Measurements from ENCODE around the gene TNFRSF11A. TPM values are rescaled to one million over a fixed set of nuclear protein-coding genes. Genes with fewer than 3 reads are reported as not detected.

The TNFRSF11A gene
- polyA plus RNA-seq, 1 donor from 2014 or later, result not detected

DNA sequence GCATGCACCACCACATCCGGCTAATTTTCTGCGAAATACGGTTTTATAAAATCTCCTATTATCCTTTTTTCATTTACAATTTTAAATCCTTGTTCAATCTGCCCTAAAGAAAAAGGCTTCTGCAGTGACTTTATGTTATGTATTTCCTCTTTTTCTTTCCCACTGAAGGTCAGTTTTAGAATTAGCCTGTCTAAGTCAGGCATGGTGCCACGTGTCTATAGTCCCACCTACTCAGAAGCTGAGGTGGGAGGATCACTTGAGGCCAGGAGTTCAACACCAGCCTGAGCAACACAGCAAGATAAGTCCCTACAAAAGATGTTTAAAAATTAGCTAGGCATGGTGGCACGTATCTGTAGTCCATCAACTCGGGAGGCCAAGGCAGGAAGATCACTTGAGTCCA, 39.8 kb upstream of the TNFRSF11A start:
- H3K4me3 ChIP-seq (ENCODE audit: low read length), result no peak overlapping the region
- no peaks in the 10 kb centered on the region for H3K27me3 ChIP-seq (ENCODE audit: insufficient read depth, low read depth, low read length)
- TF ChIP-seq TAF1 (IDR thresholded peaks at IDR 0.05; ENCODE audit: low read depth), result no peak
- TF ChIP-seq REST (IDR thresholded peaks at IDR 0.05; ENCODE audit: borderline replicate concordance), result no peak
- TF ChIP-seq SMC3 (conservative IDR thresholded peaks at IDR 0.05; ENCODE audit: poor library complexity), result no peak
- TF ChIP-seq POLR2AphosphoS5 (IDR thresholded peaks at IDR 0.05), result no peak
- TF ChIP-seq EP300 (conservative IDR thresholded peaks at IDR 0.05; ENCODE audit: poor library complexity, severe bottlenecking), result no peak
- no peak for TF ChIP-seq MXI1 (conservative IDR thresholded peaks at IDR 0.05; ENCODE audit: poor library complexity, severe bottlenecking)
- no peak for TF ChIP-seq EZH2 (IDR thresholded peaks at IDR 0.05; ENCODE audit: borderline replicate concordance, insufficient read depth, low read length, poor library complexity, severe bottlenecking)
- TF ChIP-seq RAD21 (conservative IDR thresholded peaks at IDR 0.05), result no peak
- TF ChIP-seq, protein P1, sequence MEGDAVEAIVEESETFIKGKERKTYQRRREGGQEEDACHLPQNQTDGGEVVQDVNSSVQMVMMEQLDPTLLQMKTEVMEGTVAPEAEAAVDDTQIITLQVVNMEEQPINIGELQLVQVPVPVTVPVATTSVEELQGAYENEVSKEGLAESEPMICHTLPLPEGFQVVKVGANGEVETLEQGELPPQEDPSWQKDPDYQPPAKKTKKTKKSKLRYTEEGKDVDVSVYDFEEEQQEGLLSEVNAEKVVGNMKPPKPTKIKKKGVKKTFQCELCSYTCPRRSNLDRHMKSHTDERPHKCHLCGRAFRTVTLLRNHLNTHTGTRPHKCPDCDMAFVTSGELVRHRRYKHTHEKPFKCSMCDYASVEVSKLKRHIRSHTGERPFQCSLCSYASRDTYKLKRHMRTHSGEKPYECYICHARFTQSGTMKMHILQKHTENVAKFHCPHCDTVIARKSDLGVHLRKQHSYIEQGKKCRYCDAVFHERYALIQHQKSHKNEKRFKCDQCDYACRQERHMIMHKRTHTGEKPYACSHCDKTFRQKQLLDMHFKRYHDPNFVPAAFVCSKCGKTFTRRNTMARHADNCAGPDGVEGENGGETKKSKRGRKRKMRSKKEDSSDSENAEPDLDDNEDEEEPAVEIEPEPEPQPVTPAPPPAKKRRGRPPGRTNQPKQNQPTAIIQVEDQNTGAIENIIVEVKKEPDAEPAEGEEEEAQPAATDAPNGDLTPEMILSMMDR (IDR thresholded peaks at IDR 0.05; ENCODE audit: poor library complexity, severe bottlenecking), result no peak
- no peaks in the 10 kb centered on the region for H3K9me3 ChIP-seq (ENCODE audit: low read length)
- H3K9me2 ChIP-seq (ENCODE audit: insufficient read depth, low read length), result no peaks in the 10 kb centered on the region
- H3K36me3 ChIP-seq (ENCODE audit: insufficient read depth, low read length), result no peaks in the 10 kb centered on the region
- H3K79me2 ChIP-seq (replicated peaks; ENCODE audit: insufficient read depth, low read length), result no peaks in the 10 kb centered on the region
- no peak overlapping the region for H2AFZ ChIP-seq (ENCODE audit: low read depth, low read length)
- H3K27ac ChIP-seq (ENCODE audit: low read length), result no peak overlapping the region
- no peaks in the 10 kb centered on the region for H3F3A ChIP-seq (ENCODE audit: insufficient read depth, low read length, poor library complexity, severe bottlenecking)
- H3K9ac ChIP-seq (ENCODE audit: low read length), result no peak overlapping the region
- no peaks in the 10 kb centered on the region for H4K20me1 ChIP-seq (ENCODE audit: insufficient read depth)
- H3K4me2 ChIP-seq (ENCODE audit: low read length), result no peak overlapping the region

DNA sequence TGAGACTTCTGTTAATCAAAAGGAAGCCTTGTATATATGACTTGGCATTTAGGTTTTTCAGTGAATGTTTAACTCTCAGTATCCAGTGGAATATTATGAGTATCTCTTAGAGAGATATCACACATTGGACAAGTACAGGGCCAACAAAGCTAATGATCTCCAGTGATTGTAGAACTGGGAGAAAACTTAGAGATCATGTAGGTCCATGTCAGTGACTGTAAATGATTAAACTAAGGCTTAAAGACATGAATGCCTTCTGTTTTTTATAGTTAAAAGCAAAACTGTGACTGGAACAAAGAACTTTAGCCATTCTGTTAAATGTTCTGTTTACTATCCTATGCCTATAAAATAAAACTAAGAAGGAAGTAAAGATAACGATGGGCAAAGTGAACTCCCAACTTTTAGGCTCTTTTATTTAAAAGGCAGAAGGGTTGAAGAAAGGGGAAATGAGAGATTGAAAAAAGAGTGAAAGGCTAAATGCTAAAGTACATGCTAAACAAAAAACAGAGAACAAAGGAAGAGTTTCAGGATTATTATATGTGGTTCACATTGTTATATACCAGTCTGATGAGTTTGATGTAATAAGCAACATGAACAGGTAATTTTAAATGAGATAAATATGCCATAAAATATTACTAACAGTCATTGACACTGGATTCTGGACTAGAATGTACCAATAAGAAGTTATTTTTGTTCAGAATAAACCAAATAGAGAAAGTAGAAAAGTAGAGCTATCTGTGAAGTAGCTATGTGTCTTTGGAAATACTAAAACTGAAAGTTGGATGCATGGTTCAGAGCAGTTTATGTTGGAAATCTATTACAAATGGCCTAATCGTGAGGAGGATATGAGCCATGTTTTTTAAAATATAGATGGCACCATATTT, 37.1 kb upstream of the TNFRSF11A start:
- H3K36me3 ChIP-seq (ENCODE audit: insufficient read depth, low read length), result no peaks in the 10 kb centered on the region
- no peaks in the 10 kb centered on the region for H3K9me2 ChIP-seq (ENCODE audit: insufficient read depth, low read length)
- H2AFZ ChIP-seq (ENCODE audit: low read depth, low read length), result no peak overlapping the region
- H3K27me3 ChIP-seq (ENCODE audit: insufficient read depth, low read depth, low read length), result no peaks in the 10 kb centered on the region
- TF ChIP-seq SMC3 (conservative IDR thresholded peaks at IDR 0.05; ENCODE audit: poor library complexity) (no peak), MXI1 (conservative IDR thresholded peaks at IDR 0.05; ENCODE audit: poor library complexity, severe bottlenecking) (no peak), TAF1 (IDR thresholded peaks at IDR 0.05; ENCODE audit: low read depth) (no peak), EZH2 (IDR thresholded peaks at IDR 0.05; ENCODE audit: borderline replicate concordance, insufficient read depth, low read length, poor library complexity, severe bottlenecking) (no peak), RAD21 (conservative IDR thresholded peaks at IDR 0.05) (no peak), EP300 (conservative IDR thresholded peaks at IDR 0.05; ENCODE audit: poor library complexity, severe bottlenecking) (no peak), POLR2AphosphoS5 (IDR thresholded peaks at IDR 0.05) (no peak), REST (IDR thresholded peaks at IDR 0.05; ENCODE audit: borderline replicate concordance) (no peak)
- TF ChIP-seq, protein P1 (IDR thresholded peaks at IDR 0.05; ENCODE audit: poor library complexity, severe bottlenecking), result no peak
- H3K79me2 ChIP-seq (replicated peaks; ENCODE audit: insufficient read depth, low read length), result no peaks in the 10 kb centered on the region
- H4K20me1 ChIP-seq (ENCODE audit: insufficient read depth), result no peaks in the 10 kb centered on the region
- no peaks in the 10 kb centered on the region for H3F3A ChIP-seq (ENCODE audit: insufficient read depth, low read length, poor library complexity, severe bottlenecking)
- no peaks in the 10 kb centered on the region for H3K9me3 ChIP-seq (ENCODE audit: low read length)
- H3K9ac ChIP-seq (ENCODE audit: low read length), result no peak overlapping the region
- no peak overlapping the region for H3K27ac ChIP-seq (ENCODE audit: low read length)
- H3K4me3 ChIP-seq (ENCODE audit: low read length), result no peak overlapping the region
- H3K4me2 ChIP-seq (ENCODE audit: low read length), result no peak overlapping the region

All from neural cell (in vitro differentiated cells).